Raji (cell line): ENCODE measurements around the gene ZSCAN18.

ENCODE experiments used
- POLR2A ChIP-seq: IDR thresholded peaks from 2 replicates; pipeline ENCODE4 v1.6.1; 2011; ENCODE audit warnings: low read depth, low read length, control low read depth; ENCODE audit not compliant: insufficient read depth

Gene ZSCAN18

DNA sequence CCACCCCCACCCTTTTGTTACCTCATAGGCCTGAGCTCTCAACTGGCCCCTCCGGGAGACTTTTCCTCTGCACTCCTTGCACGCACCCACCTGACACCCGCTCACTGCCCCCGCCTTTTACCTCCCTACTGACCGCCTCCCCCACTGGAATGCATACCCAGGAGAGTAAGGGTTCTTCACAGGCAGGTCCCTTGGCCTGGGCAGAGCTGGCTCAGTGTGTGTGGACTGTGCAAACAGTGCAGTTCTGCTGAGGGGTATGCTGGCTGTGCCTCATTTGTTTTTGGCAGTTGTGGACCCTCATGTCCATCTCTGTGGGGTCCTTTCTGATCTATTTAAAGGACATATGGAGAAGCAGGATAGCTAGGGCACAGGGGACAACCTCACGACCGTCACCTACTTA, 5.0 kb downstream of the ZSCAN18 start:
- no peak for TF ChIP-seq POLR2A

DNA sequence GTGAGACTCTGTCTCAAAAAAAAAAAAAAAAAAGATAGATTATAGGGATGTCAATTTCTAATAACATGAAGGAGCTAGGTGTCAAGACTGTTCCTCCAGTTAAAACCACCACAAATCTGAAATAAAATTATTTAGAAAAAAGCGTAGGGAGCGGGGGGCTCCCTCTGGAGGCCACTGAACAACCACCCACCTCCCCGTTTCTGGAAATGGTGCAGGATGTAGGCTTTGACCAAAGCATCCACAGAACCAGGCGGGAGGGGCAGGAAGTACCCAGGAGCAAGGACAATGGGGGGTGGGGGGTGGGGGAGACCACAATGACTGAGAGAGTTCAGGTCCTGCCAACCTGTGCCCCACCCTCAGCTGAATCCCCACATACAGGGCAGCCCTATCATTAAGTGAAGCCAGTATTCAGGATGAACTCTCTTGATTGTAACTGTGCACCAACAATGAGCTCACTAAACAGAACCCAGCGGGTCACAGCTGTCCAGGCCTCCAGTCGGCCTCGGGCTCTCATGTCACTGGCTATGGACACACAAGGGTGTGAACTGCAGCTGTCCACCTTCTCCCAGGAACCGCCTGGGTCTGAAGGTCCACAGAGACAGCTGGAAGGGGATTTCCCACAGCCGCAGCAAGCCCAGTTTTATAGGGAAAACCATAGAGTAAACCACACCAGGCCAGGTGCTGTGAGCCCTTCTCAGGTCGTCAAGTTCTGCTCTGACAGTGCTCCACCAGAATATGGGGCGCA, 6.6 kb downstream of the ZSCAN18 start:
- no peak for TF ChIP-seq POLR2A

GRCh38 chr19:58089846-58090245, 8.2 kb downstream of the ZSCAN18 start:
- TF ChIP-seq POLR2A: no peak

GRCh38 chr19:58088521-58089052, 9.4 kb downstream of the ZSCAN18 start:
- no peak for TF ChIP-seq POLR2A

GRCh38 chr19:58086825-58087710, 11.0 kb downstream of the ZSCAN18 start:
- TF ChIP-seq POLR2A: no peak

GRCh38 chr19:58085348-58085875, 12.6 kb downstream of the ZSCAN18 start:
- no peak for TF ChIP-seq POLR2A

DNA sequence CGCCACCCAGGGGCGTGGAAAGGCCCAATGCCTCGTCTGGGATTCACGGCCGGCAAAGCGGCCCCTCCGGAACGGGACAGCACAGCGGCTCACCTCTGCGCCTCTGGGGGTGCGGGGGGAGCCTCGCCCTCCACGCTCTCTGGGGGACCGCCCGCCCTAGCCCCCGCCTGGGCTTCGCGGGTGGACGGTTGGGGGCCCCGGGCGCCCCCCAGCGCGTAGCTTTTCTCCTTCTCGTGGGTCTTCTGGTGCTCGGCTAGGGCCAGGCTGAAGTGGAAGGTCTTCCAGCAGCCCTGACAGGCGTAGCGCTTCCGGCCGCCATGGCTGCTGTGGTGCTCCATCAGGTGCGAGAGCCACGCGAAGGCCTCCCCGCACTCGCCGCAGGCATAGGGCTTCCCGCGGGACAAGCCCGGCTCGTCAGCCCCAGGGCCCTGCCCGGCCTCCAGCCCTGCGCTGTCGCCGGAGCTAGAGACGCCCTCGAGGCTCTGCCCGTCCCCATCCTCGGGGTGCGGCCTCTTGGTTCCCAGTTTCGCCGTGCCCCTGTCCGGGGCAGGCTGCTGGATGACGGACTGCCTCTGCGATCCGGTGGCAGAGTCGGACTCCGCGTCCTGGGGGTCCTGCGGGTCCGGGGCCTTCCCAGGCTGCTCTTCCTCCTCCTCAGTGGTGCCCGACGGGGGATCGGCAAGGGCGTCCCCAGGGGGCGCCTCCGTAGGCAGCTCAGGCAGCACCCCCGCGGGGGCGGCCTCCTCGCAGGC, 13.3 kb downstream of the ZSCAN18 start:
- TF ChIP-seq POLR2A: no peak

GRCh38 chr19:58083021-58083420, 15.0 kb downstream of the ZSCAN18 start:
- TF ChIP-seq POLR2A: no peak

DNA sequence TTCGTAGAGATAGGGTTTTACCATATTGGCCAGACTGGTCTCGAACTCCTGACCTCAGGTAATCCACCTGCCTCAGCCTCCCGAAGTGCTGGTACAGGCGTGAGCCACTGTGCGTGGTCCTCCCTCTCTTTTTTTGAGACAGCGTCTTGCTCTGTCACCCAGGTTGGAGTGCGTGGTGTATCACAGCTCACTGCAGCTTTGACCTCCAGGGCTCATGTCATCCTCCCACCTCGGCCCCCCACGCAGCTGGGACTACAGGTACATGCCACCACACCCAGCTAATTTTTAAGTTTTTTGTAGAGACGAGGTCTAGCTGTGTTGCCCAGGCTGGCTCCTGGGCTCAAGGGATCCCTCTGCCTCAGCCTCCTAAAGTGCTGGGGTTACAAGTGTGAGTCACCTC, 18.2 kb downstream of the ZSCAN18 start:
- TF ChIP-seq POLR2A: no peak

DNA sequence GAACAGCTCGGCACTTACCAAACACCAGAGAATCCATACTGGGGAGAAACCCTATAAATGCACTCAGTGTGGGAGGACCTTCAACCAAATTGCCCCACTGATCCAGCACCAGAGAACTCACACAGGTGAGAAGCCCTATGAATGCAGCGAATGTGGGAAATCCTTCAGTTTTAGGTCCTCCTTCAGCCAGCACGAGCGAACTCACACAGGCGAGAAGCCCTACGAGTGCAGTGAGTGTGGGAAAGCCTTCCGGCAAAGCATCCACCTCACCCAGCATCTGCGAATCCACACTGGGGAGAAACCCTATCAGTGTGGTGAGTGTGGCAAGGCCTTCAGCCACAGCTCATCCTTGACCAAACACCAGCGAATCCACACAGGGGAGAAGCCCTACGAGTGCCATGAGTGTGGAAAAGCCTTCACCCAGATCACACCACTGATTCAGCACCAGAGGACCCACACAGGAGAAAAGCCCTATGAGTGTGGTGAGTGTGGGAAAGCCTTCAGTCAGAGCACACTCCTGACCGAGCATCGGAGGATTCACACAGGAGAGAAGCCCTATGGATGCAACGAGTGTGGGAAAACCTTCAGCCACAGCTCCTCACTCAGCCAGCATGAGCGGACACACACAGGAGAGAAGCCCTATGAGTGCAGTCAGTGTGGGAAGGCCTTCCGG, 30.7 kb downstream of the ZSCAN18 start:
- no peak for TF ChIP-seq POLR2A

- no peak for TF ChIP-seq POLR2A
These were observed 34.3 kb downstream of the ZSCAN18 start for GRCh38 chr19:58063712-58064111.

GRCh38 chr19:58060231-58060630, 37.8 kb downstream of the ZSCAN18 start:
- no peak for TF ChIP-seq POLR2A

DNA sequence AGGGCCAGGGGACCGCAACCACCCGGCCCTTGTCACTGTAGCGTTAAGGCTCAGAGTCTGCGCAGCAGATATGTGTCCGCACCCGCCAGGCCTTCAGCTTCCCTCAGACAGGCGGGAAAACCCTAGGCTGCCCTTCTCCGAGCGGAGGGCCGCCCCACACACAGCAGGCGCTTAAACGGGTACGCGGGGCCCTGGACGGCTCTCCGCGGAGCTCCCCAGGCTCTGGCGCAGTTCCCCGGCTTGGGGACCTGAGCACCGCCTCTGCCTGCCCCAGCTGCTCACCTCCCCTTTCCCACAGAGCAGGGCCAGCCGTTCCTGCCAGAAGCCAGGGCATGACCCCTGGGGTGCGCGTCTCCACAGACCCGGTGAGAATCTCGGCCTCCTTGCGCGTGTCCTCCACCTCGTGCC, 38.4 kb downstream of the ZSCAN18 start:
- TF ChIP-seq POLR2A: no peak

DNA sequence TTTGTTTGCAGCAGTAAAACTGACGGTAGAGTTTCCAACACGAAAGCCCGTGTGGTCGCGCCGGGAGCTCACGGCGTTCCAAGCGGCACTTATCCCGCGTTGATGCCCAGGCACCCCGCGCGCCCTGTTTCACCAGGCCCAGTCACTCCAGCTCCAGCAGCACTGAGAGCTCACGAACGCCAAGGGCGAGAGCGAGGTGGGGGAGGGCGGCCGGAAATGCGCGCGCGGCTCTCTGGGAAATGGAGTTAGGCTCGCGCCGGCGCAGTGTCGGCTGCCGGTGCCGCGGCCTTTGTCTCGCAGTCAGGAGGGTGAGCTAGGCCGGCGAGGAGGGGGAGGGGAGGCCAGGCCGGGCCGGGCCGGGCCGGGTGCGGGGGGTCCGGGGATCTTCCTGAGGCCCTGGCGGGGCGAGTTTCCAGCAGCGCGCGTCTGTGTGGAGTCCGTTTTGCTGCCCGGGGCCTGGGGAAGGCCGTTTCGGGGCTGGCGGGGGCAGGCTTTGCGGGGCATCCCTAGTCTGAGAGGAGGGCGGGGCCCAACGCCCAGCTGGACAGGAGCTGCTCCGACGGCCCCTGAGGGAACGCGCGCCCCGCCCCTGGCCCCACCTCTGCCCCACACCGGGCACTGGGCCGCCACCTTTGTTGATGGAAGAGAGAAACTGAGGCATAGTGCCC, 38.9 kb downstream of the ZSCAN18 start, which contains the start of gene ZNF135:
Gene ZNF135, plus strand, starts transcription at position 280 of the 668 bp plus-strand sequence. CDS start 721 bp downstream, outside the sequence.
- TF ChIP-seq POLR2A: no peak
